Measurements from ENCODE around the gene METTL16.

GRCh38 chr17:2414446-2415064 is 97.1 kb downstream of the METTL16 start:
- TF ChIP-seq CTCF (IDR thresholded peaks at IDR 0.05), result no peak
- TF ChIP-seq POLR2A (IDR thresholded peaks at IDR 0.05), result no peak
- no peak for TF ChIP-seq POLR2AphosphoS5 (IDR thresholded peaks at IDR 0.05)
- no peak for TF ChIP-seq EP300 (IDR thresholded peaks at IDR 0.05)
